Mesendoderm (in vitro differentiated cells): Measurements from ENCODE around the gene TSPAN14.

Experiments
- DNase-seq: peaks from one replicate; pipeline ENCODE4 v3.0.0; 2013
- H2AK5ac ChIP-seq: 2 replicates; pipeline ENCODE4 v1.6.1; 2013; ENCODE audit warnings: low read length, inconsistent platforms
- H2BK120ac ChIP-seq: 2 replicates; pipeline ENCODE4 v1.6.1; 2013; ENCODE audit warnings: low read depth, mild to moderate bottlenecking, low read length, moderate library complexity, mixed read lengths
- H2BK15ac ChIP-seq: replicated peaks from 2 replicates; pipeline ENCODE4 v1.6.1; 2013; ENCODE audit warnings: low read depth, mild to moderate bottlenecking, moderate library complexity
- H2BK5ac ChIP-seq: 2 replicates; pipeline ENCODE4 v1.6.1; 2013; ENCODE audit warnings: low read length, inconsistent platforms
- H3K18ac ChIP-seq: 2 replicates; pipeline ENCODE4 v1.6.1; 2013; ENCODE audit warnings: mild to moderate bottlenecking, low read length, mixed read lengths
- H3K23ac ChIP-seq: one replicate; pipeline ENCODE4 v1.6.1; 2013; ENCODE audit warnings: low read length
- H3K27ac ChIP-seq: 2 replicates; pipeline ENCODE4 v1.5.1; 2013; ENCODE audit warnings: low read depth, mild to moderate bottlenecking, inconsistent platforms, low read length, moderate library complexity
- H3K27me3 ChIP-seq: 2 replicates; pipeline ENCODE4 v1.6.1; 2013; ENCODE audit warnings: low read length, control low read depth, mild to moderate bottlenecking, inconsistent platforms; ENCODE audit not compliant: insufficient read depth, poor library complexity
- H3K36me3 ChIP-seq: 2 replicates; pipeline ENCODE4 v1.6.1; 2013; ENCODE audit warnings: low read length, inconsistent platforms; ENCODE audit not compliant: control insufficient read depth, insufficient read depth
- H3K4ac ChIP-seq: one replicate; pipeline ENCODE4 v1.6.1; 2013; ENCODE audit warnings: low read depth, mild to moderate bottlenecking, low read length, moderate library complexity
- H3K4me1 ChIP-seq: 2 replicates; pipeline ENCODE4 v1.6.1; 2013; ENCODE audit warnings: low read depth, low read length, inconsistent platforms; ENCODE audit not compliant: control insufficient read depth
- H3K4me2 ChIP-seq: 2 replicates; pipeline ENCODE4 v1.6.1; 2013; ENCODE audit warnings: low read length
- H3K4me3 ChIP-seq: 2 replicates; pipeline ENCODE4 v1.5.1; 2013; ENCODE audit warnings: mild to moderate bottlenecking, low read length
- H3K56ac ChIP-seq: one replicate; pipeline ENCODE4 v1.6.1; 2013; ENCODE audit warnings: low read length
- H3K79me1 ChIP-seq: 2 replicates; pipeline ENCODE4 v1.6.1; 2013; ENCODE audit warnings: low read length, inconsistent platforms
- H3K79me2 ChIP-seq: 2 replicates; pipeline ENCODE4 v1.6.1; 2013; ENCODE audit warnings: mild to moderate bottlenecking, low read length; ENCODE audit not compliant: control insufficient read depth, insufficient read depth
- H3K9ac ChIP-seq: 2 replicates; pipeline ENCODE4 v1.6.1; 2013; ENCODE audit warnings: low read length, inconsistent platforms
- H4K5ac ChIP-seq: one replicate; pipeline ENCODE4 v1.6.1; 2013; ENCODE audit warnings: low read length
- H4K8ac ChIP-seq: one replicate; pipeline ENCODE4 v1.6.1; 2013; ENCODE audit warnings: low read depth, mild to moderate bottlenecking, control low read depth, low read length, moderate library complexity
- WGBS: extraction: QIAGEN DNeasy Blood & Tissue Kit; methylation state at CpG from one replicate; pipeline ENCODE4 v1.1.7; 2013; ENCODE audit warnings: low lambda C conversion rate, missing lambda C conversion rate; ENCODE audit not compliant: insufficient coverage; ENCODE audit errors: extremely low coverage; 5-methylcytosine and 5-hydroxymethylcytosine counted together

Gene TSPAN14

GRCh38 chr10:80544316-80544953 is 90.3 kb downstream of the TSPAN14 start:
- H4K8ac ChIP-seq: no peak overlapping the region
- H3K4me1 ChIP-seq: no peaks in the 10 kb centered on the region
- no peak overlapping the region for H2AK5ac ChIP-seq
- no peak overlapping the region for H3K9ac ChIP-seq
- H2BK15ac ChIP-seq: no peak overlapping the region
- H3K23ac ChIP-seq: no peak overlapping the region
- no peaks in the 10 kb centered on the region for H3K27me3 ChIP-seq
- H4K5ac ChIP-seq: no peak overlapping the region
- no peaks in the 10 kb centered on the region for H3K79me2 ChIP-seq
- no peak overlapping the region for H3K4me2 ChIP-seq
- H3K56ac ChIP-seq: no peak overlapping the region
- WGBS: no CpG with 5 or more reads among the region's 12 CpGs
- H3K18ac ChIP-seq: no peak overlapping the region
- H3K36me3 ChIP-seq: no peaks in the 10 kb centered on the region
- H3K4me3 ChIP-seq: no peak overlapping the region
- no peak for DNase-seq
- no peak overlapping the region for H2BK120ac ChIP-seq
- no peak overlapping the region for H2BK5ac ChIP-seq
- no peak overlapping the region for H3K27ac ChIP-seq
- H3K79me1 ChIP-seq: no peaks in the 10 kb centered on the region
- no peak overlapping the region for H3K4ac ChIP-seq

- H4K5ac ChIP-seq: no peak overlapping the region
- H3K56ac ChIP-seq: no peak overlapping the region
- no peaks in the 10 kb centered on the region for H3K36me3 ChIP-seq
- no peak overlapping the region for H3K4ac ChIP-seq
- DNase-seq: no peak
- H2AK5ac ChIP-seq: no peak overlapping the region
- no peak overlapping the region for H3K4me3 ChIP-seq
- H3K9ac ChIP-seq: no peak overlapping the region
- no peak overlapping the region for H2BK5ac ChIP-seq
- H3K79me2 ChIP-seq: no peaks in the 10 kb centered on the region
- no peak overlapping the region for H3K27ac ChIP-seq
- no peak overlapping the region for H3K4me2 ChIP-seq
- no CpG with 5 or more reads among the region's 7 CpGs for WGBS
- no peak overlapping the region for H4K8ac ChIP-seq
- H2BK120ac ChIP-seq: no peak overlapping the region
- no peak overlapping the region for H2BK15ac ChIP-seq
- no peaks in the 10 kb centered on the region for H3K79me1 ChIP-seq
- H3K23ac ChIP-seq: no peak overlapping the region
- H3K18ac ChIP-seq: no peak overlapping the region
- H3K4me1 ChIP-seq: no peaks in the 10 kb centered on the region
- no peaks in the 10 kb centered on the region for H3K27me3 ChIP-seq
These were observed 91.3 kb downstream of the TSPAN14 start for GRCh38 chr10:80545258-80545881.

- H2BK15ac ChIP-seq: no peak overlapping the region
- no peak overlapping the region for H3K9ac ChIP-seq
- no peak overlapping the region for H3K56ac ChIP-seq
- no peak overlapping the region for H3K4me2 ChIP-seq
- no peak overlapping the region for H4K8ac ChIP-seq
- no peak overlapping the region for H3K23ac ChIP-seq
- H3K4ac ChIP-seq: no peak overlapping the region
- H3K79me1 ChIP-seq: no peaks in the 10 kb centered on the region
- no peak overlapping the region for H3K4me3 ChIP-seq
- H2BK120ac ChIP-seq: no peak overlapping the region
- peak; percentile 40 for DNase-seq
- H2AK5ac ChIP-seq: no peak overlapping the region
- H3K36me3 ChIP-seq: no peaks in the 10 kb centered on the region
- H3K79me2 ChIP-seq: no peaks in the 10 kb centered on the region
- H3K27ac ChIP-seq: no peak overlapping the region
- no CpG with 5 or more reads among the region's 5 CpGs for WGBS
- H4K5ac ChIP-seq: no peak overlapping the region
- peaks cover 2% of the 10 kb centered on the region for H3K4me1 ChIP-seq
- H3K27me3 ChIP-seq: no peaks in the 10 kb centered on the region
- H3K18ac ChIP-seq: no peak overlapping the region
- no peak overlapping the region for H2BK5ac ChIP-seq
These were observed 98.1 kb downstream of the TSPAN14 start for GRCh38 chr10:80552151-80552646.

GRCh38 chr10:80553436-80553835 is 99.3 kb downstream of the TSPAN14 start:
- Histone ChIP-seq H3K36me3 (no peaks in the 10 kb centered on the region), H2BK15ac (no peak overlapping the region), H2AK5ac (no peak overlapping the region), H3K9ac (no peak overlapping the region), H3K4ac (no peak overlapping the region), H3K4me2 (no peak overlapping the region), H2BK120ac (no peak overlapping the region), H3K27me3 (no peaks in the 10 kb centered on the region), H4K8ac (no peak overlapping the region), H3K4me3 (no peak overlapping the region), H3K27ac (no peak overlapping the region), H3K79me2 (no peaks in the 10 kb centered on the region), H3K23ac (no peak overlapping the region), H3K79me1 (no peaks in the 10 kb centered on the region), H3K18ac (no peak overlapping the region), H3K4me1 (peaks cover 2% of the 10 kb centered on the region), H4K5ac (no peak overlapping the region), H3K56ac (no peak overlapping the region), H2BK5ac (no peak overlapping the region)
- no CpG with 5 or more reads among the region's 5 CpGs for WGBS
- DNase-seq: no peak

- H3K23ac ChIP-seq: no peak overlapping the region
- no peak overlapping the region for H3K4me3 ChIP-seq
- DNase-seq: no peak
- H3K4ac ChIP-seq: no peak overlapping the region
- H3K18ac ChIP-seq: no peak overlapping the region
- H3K4me1 ChIP-seq: peaks cover 2% of the 10 kb centered on the region
- no peak overlapping the region for H2AK5ac ChIP-seq
- H3K79me2 ChIP-seq: no peaks in the 10 kb centered on the region
- H4K5ac ChIP-seq: no peak overlapping the region
- no peaks in the 10 kb centered on the region for H3K36me3 ChIP-seq
- H3K79me1 ChIP-seq: no peaks in the 10 kb centered on the region
- no peak overlapping the region for H3K27ac ChIP-seq
- H2BK15ac ChIP-seq: no peak overlapping the region
- H3K56ac ChIP-seq: no peak overlapping the region
- no peak overlapping the region for H3K4me2 ChIP-seq
- WGBS: no CpG with 5 or more reads among the region's 5 CpGs
- H4K8ac ChIP-seq: no peak overlapping the region
- H2BK5ac ChIP-seq: no peak overlapping the region
- H3K27me3 ChIP-seq: no peaks in the 10 kb centered on the region
- H3K9ac ChIP-seq: no peak overlapping the region
- no peak overlapping the region for H2BK120ac ChIP-seq
These were observed 99.9 kb downstream of the TSPAN14 start for GRCh38 chr10:80554050-80554449.
